ENCODE results near the gene RPA3.

DNA sequence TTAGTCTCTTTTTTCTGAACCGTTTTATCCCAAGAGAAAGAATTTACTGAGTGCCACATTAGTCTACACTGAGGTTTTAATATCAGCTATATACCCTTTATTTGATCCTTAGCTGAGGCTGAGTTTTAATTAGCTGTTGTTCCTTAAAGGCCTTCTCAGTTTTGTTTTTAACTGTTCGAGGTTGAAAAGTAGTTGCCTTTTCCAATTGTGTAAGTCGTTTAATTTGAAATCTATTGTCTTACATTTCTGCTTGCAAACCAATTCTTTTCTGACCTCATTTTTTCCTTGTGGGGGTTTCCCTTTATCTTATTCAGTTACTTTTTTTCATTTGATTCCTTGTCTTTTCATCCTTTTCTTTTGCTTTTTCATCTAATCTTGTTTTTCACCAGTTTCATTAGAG lies 47.0 kb downstream of the RPA3 start:
- TF ChIP-seq NFIC (IDR thresholded peaks at IDR 0.05) (no peak), JUND (IDR thresholded peaks at IDR 0.05; ENCODE audit: borderline replicate concordance, low read depth, low read length) (no peak), JUND (tag; IDR thresholded peaks at IDR 0.05; ENCODE audit: borderline replicate concordance, low read depth, low read length) (no peak), DLX4 (CRISPR knock-in tag; IDR thresholded peaks at IDR 0.05) (no peak), CTCF (IDR thresholded peaks at IDR 0.05 in 2 of 3, conservative IDR thresholded peaks at IDR 0.05 in 1 of 3; ENCODE audit: insufficient read depth in 2 of 3, low read depth in 1 of 3, low read length in 3 of 3) (no peak), ZNF175 (CRISPR knock-in tag; IDR thresholded peaks at IDR 0.05; ENCODE audit: low read depth) (no peak), RNF219 (CRISPR knock-in tag; IDR thresholded peaks at IDR 0.05) (no peak), ZNF239 (CRISPR knock-in tag; IDR thresholded peaks at IDR 0.05) (no peak), TCF7L2 (IDR thresholded peaks at IDR 0.05; ENCODE audit: low read depth, low read length) (no peak), TAF7 (tag; IDR thresholded peaks at IDR 0.05) (no peak), SNAPC5 (CRISPR knock-in tag; IDR thresholded peaks at IDR 0.05) (no peak), BRCA1 (IDR thresholded peaks at IDR 0.05) (no peak), BRCA1 (CRISPR knock-in tag; IDR thresholded peaks at IDR 0.05) (no peak), SIX5 (IDR thresholded peaks at IDR 0.05; ENCODE audit: borderline replicate concordance in 1 of 2, insufficient read depth in 1 of 2, low read depth in 1 of 2, low read length in 2 of 2) (no peak)
- TF ChIP-seq, protein P1, sequence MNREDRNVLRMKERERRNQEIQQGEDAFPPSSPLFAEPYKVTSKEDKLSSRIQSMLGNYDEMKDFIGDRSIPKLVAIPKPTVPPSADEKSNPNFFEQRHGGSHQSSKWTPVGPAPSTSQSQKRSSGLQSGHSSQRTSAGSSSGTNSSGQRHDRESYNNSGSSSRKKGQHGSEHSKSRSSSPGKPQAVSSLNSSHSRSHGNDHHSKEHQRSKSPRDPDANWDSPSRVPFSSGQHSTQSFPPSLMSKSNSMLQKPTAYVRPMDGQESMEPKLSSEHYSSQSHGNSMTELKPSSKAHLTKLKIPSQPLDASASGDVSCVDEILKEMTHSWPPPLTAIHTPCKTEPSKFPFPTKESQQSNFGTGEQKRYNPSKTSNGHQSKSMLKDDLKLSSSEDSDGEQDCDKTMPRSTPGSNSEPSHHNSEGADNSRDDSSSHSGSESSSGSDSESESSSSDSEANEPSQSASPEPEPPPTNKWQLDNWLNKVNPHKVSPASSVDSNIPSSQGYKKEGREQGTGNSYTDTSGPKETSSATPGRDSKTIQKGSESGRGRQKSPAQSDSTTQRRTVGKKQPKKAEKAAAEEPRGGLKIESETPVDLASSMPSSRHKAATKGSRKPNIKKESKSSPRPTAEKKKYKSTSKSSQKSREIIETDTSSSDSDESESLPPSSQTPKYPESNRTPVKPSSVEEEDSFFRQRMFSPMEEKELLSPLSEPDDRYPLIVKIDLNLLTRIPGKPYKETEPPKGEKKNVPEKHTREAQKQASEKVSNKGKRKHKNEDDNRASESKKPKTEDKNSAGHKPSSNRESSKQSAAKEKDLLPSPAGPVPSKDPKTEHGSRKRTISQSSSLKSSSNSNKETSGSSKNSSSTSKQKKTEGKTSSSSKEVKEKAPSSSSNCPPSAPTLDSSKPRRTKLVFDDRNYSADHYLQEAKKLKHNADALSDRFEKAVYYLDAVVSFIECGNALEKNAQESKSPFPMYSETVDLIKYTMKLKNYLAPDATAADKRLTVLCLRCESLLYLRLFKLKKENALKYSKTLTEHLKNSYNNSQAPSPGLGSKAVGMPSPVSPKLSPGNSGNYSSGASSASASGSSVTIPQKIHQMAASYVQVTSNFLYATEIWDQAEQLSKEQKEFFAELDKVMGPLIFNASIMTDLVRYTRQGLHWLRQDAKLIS (CRISPR knock-in tag; IDR thresholded peaks at IDR 0.05) = no peak
